A204.1 (cell line): ENCODE measurements around the gene CDC42EP4.

Experiments used
- FAIRE-seq: peaks from 2 replicates; lab custom pipeline; 2012; peaks lifted over from hg19 to GRCh38; lab: Jason Lieb, UNC

Gene CDC42EP4

GRCh38 chr17:73297934-73298861, 13.6 kb downstream of the CDC42EP4 start:
- FAIRE-seq = no peak

DNA sequence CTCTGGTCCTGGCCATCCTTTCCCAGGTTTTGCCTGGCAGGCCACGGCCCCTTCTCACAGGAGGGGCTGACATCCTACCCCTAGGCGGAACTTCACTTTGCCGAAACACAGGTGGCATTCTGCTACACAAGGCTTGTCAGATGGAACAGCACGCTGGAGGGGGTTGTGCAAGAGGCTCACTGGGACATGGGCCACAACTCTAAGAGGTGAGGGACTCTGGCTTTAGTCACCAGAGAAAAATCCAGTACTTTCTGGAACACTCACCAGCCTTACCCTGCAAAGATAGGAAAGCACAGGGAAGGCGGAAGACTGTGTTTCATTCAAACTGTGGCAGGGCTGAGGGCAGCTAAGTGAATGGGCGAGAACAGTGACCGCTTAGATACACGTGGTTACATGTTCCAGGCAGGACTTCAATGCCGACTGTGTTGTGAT, 18.3 kb downstream of the CDC42EP4 start:
- no peak for FAIRE-seq

DNA sequence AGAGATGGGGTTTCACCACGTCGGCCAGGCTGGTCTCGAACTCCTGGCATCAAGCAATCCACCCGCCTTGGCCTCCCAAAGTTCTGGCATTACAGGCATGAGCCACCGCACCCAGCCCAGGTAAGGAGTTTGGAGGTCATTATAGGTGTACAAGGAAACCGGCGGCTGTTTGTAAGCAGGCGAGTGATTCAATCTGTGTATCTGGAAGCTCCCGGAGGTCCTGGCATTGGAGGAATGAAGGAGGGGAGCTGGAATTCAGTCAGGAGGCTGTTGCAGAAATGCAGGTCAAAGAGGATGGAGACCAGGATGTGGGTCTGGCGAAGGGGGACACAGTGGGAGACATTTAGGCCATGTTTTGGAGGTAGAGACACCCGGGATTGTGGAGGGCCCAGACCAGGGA, 18.8 kb downstream of the CDC42EP4 start:
- no peak for FAIRE-seq

GRCh38 chr17:73292031-73292531, 19.7 kb downstream of the CDC42EP4 start:
- no peak for FAIRE-seq

DNA sequence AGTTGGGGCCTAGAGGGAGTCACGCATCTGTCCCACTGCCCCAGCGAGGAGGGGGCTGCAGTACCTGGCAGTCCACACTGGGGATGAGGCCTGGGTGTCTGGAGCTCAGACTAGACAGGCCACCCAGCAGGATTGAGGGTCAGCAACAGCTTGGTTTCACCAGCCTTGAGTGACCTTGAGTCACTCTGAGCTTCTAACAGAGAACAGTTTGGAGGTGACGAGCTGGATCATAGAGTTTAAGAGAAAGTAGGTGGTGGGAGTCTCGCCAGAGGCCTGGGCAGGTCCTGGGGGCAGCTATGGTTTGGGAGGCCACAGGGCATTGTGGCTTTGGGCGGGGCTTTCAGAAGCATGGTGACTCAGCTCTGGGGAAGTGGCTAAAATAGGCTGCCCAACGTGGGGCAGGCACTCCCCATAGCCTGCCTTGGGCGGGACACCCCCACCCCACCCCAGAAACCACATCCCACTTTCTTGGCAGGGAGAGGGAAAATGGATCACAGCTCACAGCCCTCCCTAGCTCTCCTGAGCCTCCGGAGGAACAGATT, 20.5 kb downstream of the CDC42EP4 start:
- no peak for FAIRE-seq

GRCh38 chr17:73290399-73291259, 21.2 kb downstream of the CDC42EP4 start:
- FAIRE-seq = no peak

DNA sequence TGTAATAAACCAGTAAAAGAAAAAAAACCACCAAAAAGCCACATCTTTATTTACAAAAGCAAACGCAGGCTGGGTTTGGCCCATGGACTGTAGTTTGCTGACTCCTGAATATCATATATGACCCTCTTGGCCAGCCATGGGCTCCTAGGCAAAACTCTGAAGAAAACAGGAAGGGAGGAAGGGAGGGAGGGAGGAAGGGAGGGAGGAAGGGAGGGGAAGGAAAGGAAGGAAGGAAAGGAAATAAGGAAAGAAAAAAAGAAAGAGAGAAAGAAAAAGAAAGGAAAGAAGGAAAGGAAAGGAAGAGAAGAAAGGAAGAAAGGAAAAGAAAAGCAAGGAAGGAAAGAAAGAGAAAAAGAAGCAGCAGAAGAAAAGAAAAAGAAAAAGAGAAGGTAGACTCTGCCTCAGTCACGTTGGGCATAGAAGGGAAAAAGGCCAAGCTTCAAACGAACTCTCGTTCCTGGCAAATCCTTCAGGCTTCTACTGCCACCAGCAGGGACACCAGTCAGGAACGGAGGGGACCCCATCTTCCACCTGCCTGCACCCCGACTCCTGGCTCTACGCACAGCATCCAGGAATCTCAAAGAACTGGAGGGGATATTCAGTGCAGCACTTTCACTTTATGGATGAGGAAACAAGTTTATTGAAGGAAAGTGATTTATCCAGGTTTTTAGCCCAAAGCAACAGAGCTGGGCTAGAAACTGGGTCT, 22.1 kb downstream of the CDC42EP4 start:
- FAIRE-seq = no peak

DNA sequence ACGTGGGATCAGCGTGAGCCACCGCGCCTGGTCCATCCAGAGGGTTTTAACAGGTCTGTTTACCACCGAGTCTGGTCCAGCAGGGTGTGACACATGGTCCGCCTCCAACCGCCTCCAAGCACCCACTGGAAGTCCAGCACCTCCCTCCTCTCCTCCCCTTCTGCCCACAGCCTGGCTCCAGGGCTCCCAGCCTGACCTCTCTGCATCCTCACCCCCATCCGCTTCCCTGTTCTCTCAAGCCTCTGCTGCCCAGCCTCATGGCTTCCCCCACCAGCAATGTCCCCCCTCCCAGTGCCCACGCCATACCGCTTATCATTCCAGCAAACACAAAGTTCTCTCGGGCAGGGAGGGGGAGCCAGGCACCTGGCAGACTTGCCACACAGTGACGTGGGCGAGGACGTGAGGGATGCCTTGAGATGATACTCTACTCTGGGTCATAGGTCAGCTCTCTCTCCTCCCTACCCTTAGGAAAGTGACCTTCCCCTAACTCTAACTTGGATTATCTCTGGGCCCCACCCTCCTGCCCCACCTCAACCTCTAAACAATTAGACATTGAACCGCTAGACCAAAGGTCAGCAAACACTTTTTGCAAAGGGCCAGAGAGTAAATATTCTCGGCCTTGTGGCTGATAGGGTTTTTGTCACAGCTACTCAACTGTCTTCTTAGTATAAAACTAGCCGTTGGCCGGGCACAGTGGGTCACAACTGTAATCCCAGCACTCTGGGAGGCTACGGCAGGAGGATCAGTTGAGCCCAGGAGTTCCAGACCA, 23.1 kb downstream of the CDC42EP4 start:
- no peak for FAIRE-seq

GRCh38 chr17:73286863-73287296, 24.9 kb downstream of the CDC42EP4 start:
- no peak for FAIRE-seq

DNA sequence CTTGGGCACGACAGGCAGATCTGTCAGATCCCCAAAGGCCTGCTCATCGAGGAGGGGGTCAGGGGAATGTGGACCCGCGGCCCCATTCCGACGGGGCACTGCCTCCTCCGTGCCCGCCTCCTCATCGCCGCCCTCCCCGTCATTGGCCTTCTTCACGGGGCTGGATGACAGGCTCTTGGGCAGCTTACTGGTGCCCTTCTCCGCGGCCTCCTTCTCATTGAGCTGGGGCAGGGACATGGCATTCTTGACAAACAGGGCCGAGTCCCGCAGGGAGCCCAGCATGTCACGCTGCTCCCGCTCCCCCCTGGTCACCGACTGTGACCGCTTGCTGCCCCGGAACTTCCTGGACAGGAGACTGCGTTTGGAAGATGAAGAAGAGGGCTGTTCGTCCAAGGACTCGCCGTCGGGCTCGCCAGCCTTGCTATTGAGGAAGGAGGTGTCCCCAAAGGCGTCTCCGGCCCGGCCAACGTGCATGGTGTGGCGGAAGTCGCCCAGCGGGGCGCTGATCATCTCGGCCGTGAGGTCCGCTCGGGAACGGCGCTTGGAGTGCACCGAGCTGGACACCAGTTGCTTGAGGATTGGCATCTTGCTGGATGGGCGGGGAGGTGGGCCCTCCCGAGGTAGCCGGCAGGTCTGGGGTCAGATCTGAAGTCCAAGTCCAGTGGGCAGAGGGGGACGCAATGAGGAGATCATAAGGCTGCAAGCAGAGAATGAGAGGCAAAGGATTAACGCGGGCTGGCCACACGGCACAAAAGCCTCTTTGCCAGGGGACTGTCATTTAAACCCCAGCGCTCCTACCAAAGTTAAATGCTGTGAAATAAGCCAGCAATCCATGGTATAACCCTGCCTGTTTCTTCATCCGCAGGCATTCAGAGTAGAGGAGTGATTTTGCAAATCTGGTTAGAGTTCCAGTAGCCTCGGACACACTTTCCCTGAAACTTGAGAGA, 25.6 kb downstream of the CDC42EP4 start:
- FAIRE-seq = no peak

DNA sequence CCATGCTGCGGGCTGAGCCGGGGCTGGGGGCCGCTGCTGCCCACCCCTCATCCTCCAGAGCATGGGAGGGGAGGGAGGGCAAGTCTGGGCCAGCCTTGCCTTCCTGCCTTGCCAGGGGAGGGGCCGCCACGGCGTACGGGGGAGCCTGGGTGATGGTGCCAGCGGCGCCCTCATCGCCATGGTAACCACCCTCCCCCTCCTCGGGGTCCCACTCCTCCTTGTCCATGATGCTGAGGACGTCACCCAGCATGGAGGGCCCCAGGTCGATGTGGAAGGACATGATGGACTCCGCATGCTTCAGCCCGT, 26.2 kb downstream of the CDC42EP4 start:
- FAIRE-seq = no peak

- FAIRE-seq = no peak
Observed at GRCh38 chr17:73284906-73285602, 26.7 kb downstream of the CDC42EP4 start.

- FAIRE-seq = no peak
Observed at GRCh38 chr17:73284354-73284753, 27.4 kb downstream of the CDC42EP4 start.

DNA sequence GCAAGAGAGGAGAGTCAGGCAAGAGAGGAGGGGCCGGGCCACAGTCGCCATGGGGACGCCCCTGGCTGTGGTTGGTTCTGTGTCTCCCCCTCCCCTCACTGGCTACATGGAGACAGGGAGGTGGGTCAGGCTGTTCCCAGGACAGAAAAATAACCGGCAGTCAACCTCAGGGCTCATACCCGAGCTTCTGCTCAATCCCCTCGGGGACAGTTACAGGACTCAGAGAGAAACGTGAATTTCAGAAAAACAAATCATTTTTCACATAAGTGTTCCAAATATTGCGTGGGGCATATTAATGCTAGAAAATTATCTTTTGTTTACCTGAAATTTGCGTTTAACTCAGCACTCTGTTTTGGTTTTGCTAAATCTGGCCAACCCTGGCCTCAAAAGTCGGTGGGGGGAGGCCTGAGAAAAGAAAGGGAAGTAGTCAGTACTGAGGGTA, 27.9 kb downstream of the CDC42EP4 start:
- FAIRE-seq = no peak

- no peak for FAIRE-seq
Observed at GRCh38 chr17:73283250-73283649, 28.6 kb downstream of the CDC42EP4 start.

GRCh38 chr17:73282629-73283028, 29.2 kb downstream of the CDC42EP4 start:
- no peak for FAIRE-seq

GRCh38 chr17:73281928-73282327, 29.9 kb downstream of the CDC42EP4 start:
- no peak for FAIRE-seq

DNA sequence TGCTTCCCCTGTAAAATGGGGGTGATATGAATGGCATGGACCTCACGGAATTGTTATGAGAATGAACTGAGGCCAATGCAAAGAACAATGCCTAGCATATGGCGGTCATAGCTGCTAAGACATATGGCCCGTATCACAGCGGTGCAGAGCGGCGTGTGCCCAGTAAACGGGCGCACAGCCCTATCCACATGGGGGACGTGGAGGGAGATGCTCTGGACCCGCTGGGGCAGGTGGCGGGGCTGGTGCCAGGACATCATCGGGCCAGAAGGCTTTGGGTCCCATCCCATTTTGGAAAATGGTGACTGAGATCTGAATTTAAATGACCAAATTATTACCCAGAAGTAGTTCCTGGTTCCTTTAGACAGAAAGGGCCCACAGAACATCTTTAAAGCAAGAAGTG, 31.6 kb downstream of the CDC42EP4 start:
- FAIRE-seq = no peak

- no peak for FAIRE-seq
Observed at GRCh38 chr17:73279704-73280103, 32.1 kb downstream of the CDC42EP4 start.
